BJ (cell line): Measurements from ENCODE around the gene NIT2. TPM values are rescaled to one million over a fixed set of nuclear protein-coding genes. Genes with fewer than 3 reads are reported as not detected.

Source experiments
- CTCF ChIA-PET: fragments of 350-600 bp; formaldehyde crosslinking; extraction: SDS; loops from one replicate; lab custom pipeline; 2021; ENCODE audit warnings: antibody characterized with exemption, inconsistent platforms; lab: Yijun Ruan, JAX
- POLR2A ChIA-PET: fragments of 300-600 bp; sonication (Branson Sonifier 250); formaldehyde crosslinking; extraction: SDS; loops from one replicate; lab custom pipeline; 2021; ENCODE audit warnings: antibody characterized with exemption; lab: Charles Lee
- DNase-seq: peaks from one replicate; pipeline ENCODE4 v3.0.0-alpha.2; 2011; ENCODE audit warnings: low read depth
- H3K27me3 ChIP-seq: 2 replicates; pipeline ENCODE4 v1.6.0; 2011; ENCODE audit warnings: low read length; ENCODE audit not compliant: control insufficient read depth, insufficient read depth
- H3K36me3 ChIP-seq: 2 replicates; pipeline ENCODE4 v1.5.1; 2011; ENCODE audit warnings: low read length; ENCODE audit not compliant: control insufficient read depth, insufficient read depth
- H3K4me3 ChIP-seq: 2 replicates; pipeline ENCODE4 v1.5.1; 2011; ENCODE audit warnings: low read depth, mild to moderate bottlenecking, control low read depth, low read length
- polyA plus RNA-seq: library from polyadenylated mRNA; depleted of rRNA; stranded (reverse); fragments of >200 nt; gene quantifications from 2 replicates; pipeline ENCODE4 v1.2.3, GENCODE V29; 2011
- TF ChIP-seq, protein P1 (sequence below): IDR thresholded peaks from 2 replicates; pipeline ENCODE4 v1.5.1; 2011; ENCODE audit warnings: low read depth, mild to moderate bottlenecking, control low read depth, inconsistent platforms, low read length, moderate library complexity; ENCODE audit not compliant: insufficient read depth

NIT2 gene
- polyA plus RNA-seq, 1 experiment = 34.5 TPM

DNA sequence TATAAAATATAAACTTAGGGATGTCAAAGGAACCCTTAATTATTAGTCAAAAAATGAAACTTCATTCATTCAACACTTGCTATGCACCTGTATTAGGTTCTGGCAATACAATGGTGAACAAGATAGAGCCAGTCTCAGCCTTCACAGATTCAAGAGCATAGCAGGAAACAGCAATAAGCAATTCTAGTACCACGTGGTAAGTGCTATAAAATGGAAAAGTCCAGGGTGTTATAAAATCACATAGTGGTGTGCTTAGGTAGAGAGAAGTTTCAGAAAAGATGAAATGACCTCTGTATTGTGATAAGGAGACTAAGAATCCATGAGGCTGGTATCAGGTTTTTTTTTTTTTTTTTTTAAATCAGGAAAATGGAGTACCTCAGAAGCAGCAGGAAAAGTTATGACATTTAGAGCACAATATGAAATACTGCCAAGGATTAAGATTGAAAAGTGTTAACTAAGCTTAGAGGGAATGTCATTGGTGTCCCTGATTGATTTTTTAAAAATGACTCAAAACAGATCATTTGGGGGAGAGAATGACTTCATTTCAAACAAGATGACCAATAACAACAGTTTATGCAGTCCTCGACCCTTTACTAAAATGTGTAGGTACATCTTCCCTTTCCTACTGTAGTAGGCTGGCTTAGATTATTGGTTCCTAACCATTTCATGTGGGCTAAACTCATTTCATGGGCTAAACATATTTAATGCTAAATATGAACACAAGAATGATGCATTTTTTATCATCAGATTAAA, 61.3 kb downstream of the NIT2 start:
- no peaks in the 10 kb centered on the region for H3K27me3 ChIP-seq
- CTCF ChIA-PET = interaction anchor here (1.1 kb wide), 1 partner anchor 9 kb away, joined by 3 read pairs; no protein-coding TSS in a partner anchor
- no peak overlapping the region for H3K4me3 ChIP-seq
- no peak for DNase-seq
- POLR2A ChIA-PET = no interaction called here
- TF ChIP-seq, protein P1, sequence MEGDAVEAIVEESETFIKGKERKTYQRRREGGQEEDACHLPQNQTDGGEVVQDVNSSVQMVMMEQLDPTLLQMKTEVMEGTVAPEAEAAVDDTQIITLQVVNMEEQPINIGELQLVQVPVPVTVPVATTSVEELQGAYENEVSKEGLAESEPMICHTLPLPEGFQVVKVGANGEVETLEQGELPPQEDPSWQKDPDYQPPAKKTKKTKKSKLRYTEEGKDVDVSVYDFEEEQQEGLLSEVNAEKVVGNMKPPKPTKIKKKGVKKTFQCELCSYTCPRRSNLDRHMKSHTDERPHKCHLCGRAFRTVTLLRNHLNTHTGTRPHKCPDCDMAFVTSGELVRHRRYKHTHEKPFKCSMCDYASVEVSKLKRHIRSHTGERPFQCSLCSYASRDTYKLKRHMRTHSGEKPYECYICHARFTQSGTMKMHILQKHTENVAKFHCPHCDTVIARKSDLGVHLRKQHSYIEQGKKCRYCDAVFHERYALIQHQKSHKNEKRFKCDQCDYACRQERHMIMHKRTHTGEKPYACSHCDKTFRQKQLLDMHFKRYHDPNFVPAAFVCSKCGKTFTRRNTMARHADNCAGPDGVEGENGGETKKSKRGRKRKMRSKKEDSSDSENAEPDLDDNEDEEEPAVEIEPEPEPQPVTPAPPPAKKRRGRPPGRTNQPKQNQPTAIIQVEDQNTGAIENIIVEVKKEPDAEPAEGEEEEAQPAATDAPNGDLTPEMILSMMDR = no peak
- H3K36me3 ChIP-seq = no peaks in the 10 kb centered on the region

- POLR2A ChIA-PET = no interaction called here
Observed at GRCh38 chr3:100396967-100397366, 62.4 kb downstream of the NIT2 start.

DNA sequence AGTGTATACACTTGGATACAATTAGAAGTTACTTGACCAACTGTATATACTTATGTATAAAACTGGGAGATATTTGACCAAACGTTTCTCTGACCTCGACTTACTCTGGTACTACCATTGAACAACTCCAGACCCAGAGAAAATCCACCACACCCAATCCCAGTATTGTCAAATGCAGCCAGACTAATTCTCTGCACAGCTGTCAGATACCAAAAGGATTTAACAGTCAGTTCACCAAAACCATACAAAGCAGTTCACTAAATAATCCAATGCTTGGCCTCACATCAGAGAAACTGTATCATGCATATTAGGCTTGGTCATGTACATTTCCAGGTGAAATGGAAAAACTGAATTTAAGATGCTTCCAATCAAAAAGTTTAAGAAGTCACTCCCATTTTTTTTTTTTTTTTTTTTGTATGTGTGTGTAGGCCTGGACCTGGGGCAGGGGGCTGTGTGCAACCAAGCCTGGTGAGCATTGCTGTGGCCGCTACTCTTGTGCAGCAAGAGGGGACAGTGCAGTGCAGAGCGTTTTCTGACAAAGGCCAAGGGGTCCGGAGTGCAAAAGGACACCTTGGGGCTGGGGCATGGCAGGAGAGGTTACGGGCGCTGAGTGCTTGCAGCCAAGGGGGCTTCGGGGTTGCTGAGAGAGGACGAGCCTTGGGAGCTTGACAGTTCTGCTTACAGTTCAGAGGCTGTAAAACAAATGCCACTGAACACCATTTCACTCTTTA, 64.9 kb downstream of the NIT2 start:
- CTCF ChIA-PET = interaction anchor here (1.5 kb wide), 2 partner anchors 10 to 13 kb away, joined by 3 to 4 read pairs; no protein-coding TSS in a partner anchor
- DNase-seq = no peak
- POLR2A ChIA-PET = interaction anchor here (0.6 kb wide), 1 partner anchor 692 kb away, joined by 3 read pairs; no protein-coding TSS in a partner anchor
- TF ChIP-seq, protein P1 = no peak
- Histone ChIP-seq H3K4me3 (peak overlapping the region; percentile 76), H3K27me3 (no peaks in the 10 kb centered on the region), H3K36me3 (no peaks in the 10 kb centered on the region)

More at GRCh38 chr3:100396967-100397366, 62.4 kb downstream of the NIT2 start:
- CTCF ChIA-PET = no interaction called here
- Histone ChIP-seq H3K4me3 (no peak overlapping the region), H3K36me3 (no peaks in the 10 kb centered on the region), H3K27me3 (no peaks in the 10 kb centered on the region)
- no peak for DNase-seq
- TF ChIP-seq, protein P1 = no peak

DNA sequence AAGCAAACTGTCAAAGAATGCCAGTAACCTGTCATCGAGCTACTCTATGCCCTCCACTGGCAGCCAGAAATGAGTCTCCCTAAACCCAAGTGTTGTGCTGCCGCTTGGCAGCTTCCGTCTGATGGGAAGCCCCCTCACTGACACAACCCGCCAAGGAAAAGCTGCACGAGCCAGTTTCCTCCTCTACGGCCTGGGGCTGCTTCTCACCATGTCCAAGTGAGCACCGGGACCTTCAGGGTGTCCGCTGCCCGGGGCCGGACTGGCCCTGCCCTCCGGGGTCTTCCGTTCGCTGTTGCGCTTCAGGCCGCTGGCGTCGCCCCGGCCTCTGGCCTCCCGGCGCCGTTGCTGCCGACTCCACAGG, 65.8 kb downstream of the NIT2 start:
- ChIA-PET POLR2A (no interaction called here), CTCF (interaction anchor here (1.5 kb wide), 2 partner anchors 9 to 14 kb away, joined by 3 to 4 read pairs; no protein-coding TSS in a partner anchor)
- H3K36me3 ChIP-seq = no peaks in the 10 kb centered on the region
- TF ChIP-seq, protein P1 = no peak
- no peaks in the 10 kb centered on the region for H3K27me3 ChIP-seq
- no peak for DNase-seq
- H3K4me3 ChIP-seq = peak overlapping the region; percentile 76
